ENCODE results near the gene PPM1M. TPM values are rescaled to one million over a fixed set of nuclear protein-coding genes. Genes with fewer than 3 reads are reported as not detected.

Gene PPM1M
- polyA plus RNA-seq, 1 donor from 2014 or later, result 1.1 TPM

GRCh38 chr3:52289747-52290595 lies 44.4 kb downstream of the PPM1M start:
- no peaks in the 10 kb centered on the region for H3K9me2 ChIP-seq (ENCODE audit: insufficient read depth, low read length)
- H3K27me3 ChIP-seq (ENCODE audit: insufficient read depth, low read depth, low read length), result no peaks in the 10 kb centered on the region
- H3K79me2 ChIP-seq (replicated peaks; ENCODE audit: insufficient read depth, low read length), result no peaks in the 10 kb centered on the region
- H4K20me1 ChIP-seq (ENCODE audit: insufficient read depth), result no peaks in the 10 kb centered on the region
- no peaks in the 10 kb centered on the region for H3F3A ChIP-seq (ENCODE audit: insufficient read depth, low read length, poor library complexity, severe bottlenecking)
- no peak overlapping the region for H3K27ac ChIP-seq (ENCODE audit: low read length)
- TF ChIP-seq CTCF (IDR thresholded peaks at IDR 0.05; ENCODE audit: poor library complexity, severe bottlenecking) (no peak), EZH2 (IDR thresholded peaks at IDR 0.05; ENCODE audit: borderline replicate concordance, insufficient read depth, low read length, poor library complexity, severe bottlenecking) (no peak), SMC3 (conservative IDR thresholded peaks at IDR 0.05; ENCODE audit: poor library complexity) (no peak), EP300 (conservative IDR thresholded peaks at IDR 0.05; ENCODE audit: poor library complexity, severe bottlenecking) (no peak), MXI1 (conservative IDR thresholded peaks at IDR 0.05; ENCODE audit: poor library complexity, severe bottlenecking) (no peak)
- H3K4me3 ChIP-seq (ENCODE audit: low read length), result no peak overlapping the region
- H2AFZ ChIP-seq (ENCODE audit: low read depth, low read length), result no peak overlapping the region
- H3K36me3 ChIP-seq (ENCODE audit: insufficient read depth, low read length), result no peaks in the 10 kb centered on the region
- no peak overlapping the region for H3K9ac ChIP-seq (ENCODE audit: low read length)
- no peak overlapping the region for H3K4me2 ChIP-seq (ENCODE audit: low read length)
- H3K9me3 ChIP-seq (ENCODE audit: low read length), result no peaks in the 10 kb centered on the region

GRCh38 chr3:52290596-52291507 lies 45.3 kb downstream of the PPM1M start:
- Histone ChIP-seq H3K9me2 (ENCODE audit: insufficient read depth, low read length) (no peaks in the 10 kb centered on the region), H2AFZ (ENCODE audit: low read depth, low read length) (no peak overlapping the region), H3K79me2 (replicated peaks; ENCODE audit: insufficient read depth, low read length) (no peaks in the 10 kb centered on the region), H3F3A (ENCODE audit: insufficient read depth, low read length, poor library complexity, severe bottlenecking) (no peaks in the 10 kb centered on the region), H3K9me3 (ENCODE audit: low read length) (no peaks in the 10 kb centered on the region), H3K36me3 (ENCODE audit: insufficient read depth, low read length) (no peaks in the 10 kb centered on the region), H3K27ac (ENCODE audit: low read length) (no peak overlapping the region), H4K20me1 (ENCODE audit: insufficient read depth) (no peaks in the 10 kb centered on the region), H3K27me3 (ENCODE audit: insufficient read depth, low read depth, low read length) (no peaks in the 10 kb centered on the region), H3K4me2 (ENCODE audit: low read length) (no peak overlapping the region), H3K4me3 (ENCODE audit: low read length) (no peak overlapping the region), H3K9ac (ENCODE audit: low read length) (no peak overlapping the region)
- TF ChIP-seq POLR2AphosphoS5 (IDR thresholded peaks at IDR 0.05) (no peak), EZH2 (IDR thresholded peaks at IDR 0.05; ENCODE audit: borderline replicate concordance, insufficient read depth, low read length, poor library complexity, severe bottlenecking) (no peak), REST (IDR thresholded peaks at IDR 0.05; ENCODE audit: borderline replicate concordance) (no peak), RAD21 (conservative IDR thresholded peaks at IDR 0.05) (no peak), SMC3 (conservative IDR thresholded peaks at IDR 0.05; ENCODE audit: poor library complexity) (no peak), EP300 (conservative IDR thresholded peaks at IDR 0.05; ENCODE audit: poor library complexity, severe bottlenecking) (no peak), CTCF (IDR thresholded peaks at IDR 0.05; ENCODE audit: poor library complexity, severe bottlenecking) (no peak), TAF1 (IDR thresholded peaks at IDR 0.05; ENCODE audit: low read depth) (no peak), MXI1 (conservative IDR thresholded peaks at IDR 0.05; ENCODE audit: poor library complexity, severe bottlenecking) (no peak)
